Stimulated activated naive CD4-positive, alpha-beta T cell treated with Interleukin-2 at 50 U/mL for 16 hours (primary cell): ENCODE data around the gene MIPEP.

Source experiments
- DNase-seq: peaks from one replicate; lab custom pipeline; 2025; lab: John Stamatoyannopoulos, UW

Gene MIPEP

GRCh38 chr13:23810685-23811240 is 78.4 kb downstream of the MIPEP start:
- DNase-seq = no peak

- DNase-seq = no peak
These were observed 80.4 kb downstream of the MIPEP start for GRCh38 chr13:23808803-23809202.

GRCh38 chr13:23806874-23807526 is 82.2 kb downstream of the MIPEP start:
- no peak for DNase-seq

GRCh38 chr13:23805821-23806220 is 83.4 kb downstream of the MIPEP start:
- no peak for DNase-seq

DNA sequence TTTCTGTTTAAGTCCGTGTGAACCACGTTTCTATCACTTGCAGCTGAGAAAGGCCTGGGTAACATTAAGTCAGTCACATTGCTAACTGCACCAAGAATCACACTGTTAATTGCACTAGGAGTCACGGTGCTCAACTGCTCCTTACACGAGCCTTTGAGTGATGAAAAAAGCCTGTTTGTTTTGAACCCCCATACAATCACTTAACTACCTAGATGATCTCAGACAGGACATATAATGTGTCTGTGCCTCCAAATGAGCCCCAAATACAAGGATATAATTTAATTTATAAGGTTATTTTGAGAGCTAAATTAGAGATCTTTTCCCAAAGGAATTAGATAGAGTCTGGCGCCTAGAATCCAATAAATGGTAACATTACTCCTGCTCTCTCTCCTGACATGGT is 84.1 kb downstream of the MIPEP start:
- DNase-seq = no peak

GRCh38 chr13:23804166-23804565 is 85.0 kb downstream of the MIPEP start:
- DNase-seq = no peak

DNA sequence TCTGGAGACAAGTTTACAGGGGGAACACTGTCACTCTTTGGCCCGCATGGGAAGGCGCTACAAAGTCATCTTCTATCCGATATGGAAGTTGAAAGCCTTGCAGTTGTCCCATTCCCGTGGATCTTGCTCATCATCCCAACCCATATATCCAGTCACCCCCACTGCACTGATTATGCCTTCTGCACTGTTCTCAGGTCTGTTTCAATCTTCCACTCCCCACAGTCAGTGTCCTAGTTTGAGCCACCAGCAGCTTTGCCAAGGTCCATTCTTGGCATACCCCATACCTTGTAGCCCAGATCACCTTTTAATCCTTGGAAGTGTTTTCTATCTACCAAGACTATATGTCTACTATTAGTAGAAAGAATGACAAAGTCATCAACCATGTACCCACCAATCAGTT is 88.1 kb downstream of the MIPEP start:
- DNase-seq = no peak

GRCh38 chr13:23799945-23800344 is 89.3 kb downstream of the MIPEP start:
- no peak for DNase-seq

DNA sequence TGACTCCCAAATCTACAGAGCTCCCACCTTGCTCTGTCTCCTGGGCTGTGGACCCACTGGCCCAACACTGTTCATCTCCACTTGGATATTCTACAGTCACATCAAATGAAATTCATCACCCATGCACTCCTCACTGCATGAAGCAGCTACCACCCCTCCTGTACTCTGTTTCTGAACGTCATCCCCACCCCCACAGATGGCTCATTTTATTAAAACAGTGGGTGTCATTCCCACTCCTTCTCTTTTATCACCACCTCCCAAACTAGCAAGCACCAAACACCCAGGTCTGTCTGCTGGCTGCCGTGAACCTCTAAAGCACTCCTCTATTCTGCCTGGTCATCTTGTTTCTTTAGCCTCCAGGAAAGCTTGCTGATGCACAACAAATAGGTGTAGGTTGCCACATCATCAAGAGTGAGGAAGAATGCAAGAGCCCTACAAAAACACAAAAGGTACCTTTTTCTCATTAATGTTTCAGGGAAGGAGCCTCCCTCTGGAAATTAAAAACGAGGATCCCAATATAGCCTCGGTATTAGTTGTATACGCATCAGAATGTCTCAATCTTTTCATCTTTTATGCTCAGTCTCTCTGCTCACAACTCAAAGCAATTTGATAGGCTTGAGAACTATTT is 91.8 kb downstream of the MIPEP start:
- DNase-seq = no peak

- no peak for DNase-seq
These were observed 92.6 kb downstream of the MIPEP start for GRCh38 chr13:23796551-23796950.

GRCh38 chr13:23794267-23795161 is 94.7 kb downstream of the MIPEP start:
- no peak for DNase-seq

DNA sequence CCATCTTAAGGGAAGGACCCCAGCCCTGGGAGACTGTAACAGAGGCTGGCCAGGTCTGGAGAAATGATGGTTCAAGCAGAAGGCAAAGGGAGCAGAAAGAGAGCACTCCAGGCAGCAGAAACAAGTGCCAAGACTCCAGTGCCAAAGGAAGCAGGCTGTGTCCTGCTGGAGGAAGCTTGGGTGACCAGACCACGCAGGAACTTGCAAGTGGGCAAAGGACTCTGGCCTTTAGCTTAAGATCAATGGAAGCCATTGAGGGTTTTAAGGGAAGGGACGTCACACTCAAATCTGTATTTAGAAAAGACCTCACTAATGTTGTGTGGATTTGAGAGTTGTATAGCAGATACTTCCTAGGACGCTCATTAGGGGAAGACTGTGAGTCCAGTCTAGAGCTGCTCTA is 95.5 kb downstream of the MIPEP start:
- DNase-seq = no peak

DNA sequence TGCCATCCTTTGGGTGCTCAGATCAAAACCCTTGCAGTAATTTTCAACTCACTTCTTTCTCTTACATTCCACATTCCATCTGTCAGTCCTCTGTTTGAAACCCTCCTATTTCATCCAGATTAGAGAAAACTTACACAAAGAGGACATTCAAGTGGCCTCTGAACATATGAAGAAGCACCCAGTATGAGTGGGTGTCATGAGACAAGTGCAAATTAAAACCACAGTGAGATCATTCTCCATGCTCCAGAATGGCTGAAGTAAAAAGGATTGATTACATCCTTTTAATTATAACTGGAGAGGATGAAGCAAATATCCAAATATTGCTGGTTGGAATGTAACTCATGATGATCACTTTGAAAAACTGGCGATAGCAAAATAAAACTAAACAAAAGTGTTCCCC is 96.5 kb downstream of the MIPEP start:
- no peak for DNase-seq

GRCh38 chr13:23790577-23791170 is 98.5 kb downstream of the MIPEP start:
- no peak for DNase-seq

- DNase-seq = no peak
These were observed 99.4 kb downstream of the MIPEP start for GRCh38 chr13:23789576-23790346.

DNA sequence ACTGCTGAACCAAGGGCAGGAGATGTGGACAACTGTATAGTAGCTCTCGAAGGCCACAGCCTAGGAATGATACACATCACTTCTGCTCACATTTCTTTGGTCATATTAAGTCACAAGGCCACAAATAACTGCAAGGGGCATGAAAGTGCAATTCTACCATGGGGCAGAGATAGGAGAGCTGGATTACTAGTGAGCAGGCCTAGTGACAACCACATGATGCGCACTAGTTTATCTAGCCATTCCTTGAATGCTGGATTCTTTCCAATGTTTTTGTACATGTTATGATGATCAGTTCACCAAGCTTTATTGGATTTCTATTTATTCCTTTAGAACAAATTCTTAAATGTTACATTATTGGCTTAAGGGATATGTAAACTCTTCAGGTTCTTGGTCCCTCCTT is 100.7 kb downstream of the MIPEP start:
- no peak for DNase-seq

DNA sequence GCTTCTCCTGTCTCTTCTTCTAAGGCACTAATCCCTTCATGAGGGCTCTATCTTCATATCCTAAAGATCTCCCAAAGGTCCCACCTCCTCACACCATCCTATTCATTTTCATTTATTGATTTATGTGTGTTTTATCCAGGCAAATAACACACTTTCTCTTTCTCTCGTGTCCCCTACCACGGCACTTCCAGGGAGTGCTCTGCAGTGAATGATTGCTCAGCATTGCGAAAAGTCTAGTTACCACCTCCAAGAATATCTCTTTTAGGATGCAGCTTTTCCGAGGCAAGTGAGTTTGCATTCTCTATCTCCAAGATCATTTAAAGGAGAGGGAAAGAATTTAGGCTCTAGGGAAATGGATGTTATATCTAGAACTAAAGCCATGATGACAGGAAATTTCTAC is 101.7 kb downstream of the MIPEP start:
- DNase-seq = no peak

- DNase-seq = no peak
These were observed 102.6 kb downstream of the MIPEP start for GRCh38 chr13:23786607-23787006.

- DNase-seq = no peak
These were observed 110.3 kb downstream of the MIPEP start for GRCh38 chr13:23778879-23779278.

DNA sequence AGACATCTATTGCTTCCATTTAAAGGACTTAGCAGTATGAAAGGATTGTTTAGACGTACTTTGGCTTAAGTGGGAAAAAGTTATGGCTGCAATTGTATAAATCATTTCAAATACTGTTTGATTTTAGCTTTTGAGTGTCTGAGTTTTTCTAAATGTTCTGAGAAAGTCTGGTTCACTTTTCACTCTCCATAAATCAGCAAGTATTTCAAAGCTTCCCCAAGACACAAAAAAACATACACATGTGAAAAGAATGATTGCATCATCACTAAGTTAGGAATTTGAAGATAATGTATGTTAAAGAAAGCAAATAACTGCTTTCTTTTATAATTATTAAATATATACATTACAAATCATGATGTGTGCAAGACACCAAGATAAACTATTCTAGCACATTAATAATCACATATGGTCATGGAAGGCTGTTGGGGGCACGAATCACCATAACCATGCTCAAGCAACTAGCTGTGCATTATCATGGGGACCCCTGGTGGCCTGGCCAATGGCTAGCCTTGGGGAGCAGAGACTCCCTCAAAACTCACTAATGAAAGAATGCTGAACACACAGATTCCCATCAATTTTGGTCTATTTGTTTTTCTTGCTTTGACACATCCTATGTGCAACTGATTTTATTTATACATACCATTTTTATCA is 111.1 kb downstream of the MIPEP start:
- no peak for DNase-seq

- no peak for DNase-seq
These were observed 111.7 kb downstream of the MIPEP start for GRCh38 chr13:23777575-23777870.
